PC-9 (cell line): ENCODE data around the gene PLCH2. TPM values are rescaled to one million over a fixed set of nuclear protein-coding genes. Genes with fewer than 3 reads are reported as not detected.
"Not testable (repeated sequence)": the region's sequence is repeated elsewhere in the genome, so short reads cannot be mapped to it uniquely, and the experiment has no call there.

Experiments
- BruUV-seq: library from RNA; stranded (reverse); fragments of 400-500 nt; replicated peaks from 2 replicates; lab custom pipeline; 2021; lab: Mats Ljungman, UMichigan
- CTCF ChIA-PET: fragments of 300-600 bp; sonication (Branson Sonifier 250); formaldehyde crosslinking; loops from one replicate; lab custom pipeline; 2022; ENCODE audit warnings: antibody characterized with exemption; lab: Charles Lee
- POLR2A ChIA-PET: fragments of 300-600 bp; sonication (Branson Sonifier 250); formaldehyde crosslinking; loops from one replicate; lab custom pipeline; 2022; ENCODE audit warnings: antibody characterized with exemption; ENCODE audit not compliant: unreplicated experiment; lab: Charles Lee
- DNase-seq, 2 experiments: peaks; one replicate each; pipeline versions ENCODE4 v3.0.0 to v3.0.0-alpha.2; 2015 to 2022; ENCODE audit warnings: mixed read lengths in 1 of 2
- H2AFZ ChIP-seq: fragments of 200-600 bp; sonication (generic); 2 replicates; pipeline ENCODE4 v1.8.1; 2017; ENCODE audit warnings: antibody characterized with exemption
- H3F3A ChIP-seq: fragments of 200-600 bp; sonication (generic); 2 replicates; pipeline ENCODE4 v1.8.1; 2017; ENCODE audit warnings: antibody characterized with exemption, mild to moderate bottlenecking, low read depth; ENCODE audit not compliant: insufficient read depth
- H3K27ac ChIP-seq: fragments of 200-600 bp; sonication (generic); 2 replicates; pipeline ENCODE4 v1.6.1; 2016; ENCODE audit warnings: mixed run types
- H3K27me3 ChIP-seq: fragments of 200-600 bp; sonication (generic); 2 replicates; pipeline ENCODE4 v1.6.1; 2016; ENCODE audit warnings: low read depth, mixed run types; ENCODE audit not compliant: insufficient read depth
- H3K36me3 ChIP-seq: fragments of 200-600 bp; sonication (generic); 2 replicates; pipeline ENCODE4 v1.6.1; 2016; ENCODE audit warnings: low read depth, mixed run types
- H3K4me1 ChIP-seq: fragments of 200-600 bp; sonication (generic); replicated peaks from 2 replicates; pipeline ENCODE4 v1.6.1; 2016; ENCODE audit warnings: mixed run types; ENCODE audit not compliant: insufficient read depth
- H3K4me2 ChIP-seq: fragments of 200-600 bp; sonication (generic); 2 replicates; pipeline ENCODE4 v1.6.1; 2017; ENCODE audit warnings: mixed run types
- H3K4me3 ChIP-seq: fragments of 200-600 bp; sonication (generic); 2 replicates; pipeline ENCODE4 v1.6.1; 2016; ENCODE audit warnings: mixed run types
- H3K79me2 ChIP-seq: fragments of 200-600 bp; sonication (generic); 2 replicates; pipeline ENCODE4 v1.6.1; 2017; ENCODE audit warnings: low read depth, mixed run types
- H3K9me2 ChIP-seq: fragments of 200-600 bp; sonication (generic); 2 replicates; pipeline ENCODE4 v1.8.1; 2017; ENCODE audit warnings: mild to moderate bottlenecking; ENCODE audit not compliant: insufficient read depth
- H3K9me3 ChIP-seq: fragments of 200-600 bp; sonication (generic); 2 replicates; pipeline ENCODE4 v1.8.1; 2016; ENCODE audit warnings: low read depth; ENCODE audit not compliant: insufficient read depth
- H4K20me1 ChIP-seq: fragments of 200-600 bp; sonication (generic); 2 replicates; pipeline ENCODE4 v1.8.1; 2017; ENCODE audit not compliant: insufficient read depth
- CTCF ChIP-seq: fragments of 200-600 bp; sonication (generic); conservative IDR thresholded peaks from 2 replicates; pipeline ENCODE4 v1.6.1; 2017; ENCODE audit warnings: mixed run types, antibody characterized with exemption, mild to moderate bottlenecking, moderate library complexity
- EZH2 ChIP-seq: fragments of 200-600 bp; sonication (generic); IDR thresholded peaks from 2 replicates; pipeline ENCODE4 v1.8.0; 2017; ENCODE audit warnings: antibody characterized with exemption, low read depth
- intact Hi-C: fragments of 100-400 bp; cut with micrococcal nuclease; formaldehyde crosslinking; loops from one replicate; pipeline ENCODE4 v1.10.0; 2022; ENCODE audit not compliant: unreplicated experiment
- total RNA-seq: library from RNA; stranded (reverse); gene quantifications from 2 replicates; pipeline ENCODE4 v1.2.3, GENCODE V29; 2021

The PLCH2 gene
- total RNA-seq, 1 experiment from 2014 or later: 0.98 TPM

- no TSS peak for BruUV-seq
- no peaks in the 10 kb centered on the region for H3K79me2 ChIP-seq
- H3K4me3 ChIP-seq: peak overlapping the region; percentile 87
- no peaks in the 10 kb centered on the region for H3K27me3 ChIP-seq
- no peaks in the 10 kb centered on the region for H3K9me2 ChIP-seq
- DNase-seq: no peak
- intact Hi-C loops: loop anchor here (1.0 to 10.0 kb wide), 7 partner anchors 21 to 352 kb away; partner anchors contain the start of genes MORN1, PANK4, PRXL2B and RER1
- ChIA-PET POLR2A (interaction anchor here (0.8 to 1.3 kb wide), 2 partner anchors 38 to 348 kb away, joined by 5 to 9 read pairs; no protein-coding TSS in a partner anchor), CTCF (interaction anchor here (0.5 to 0.9 kb wide), 4 partner anchors 38 to 352 kb away, joined by 3 to 7 read pairs (median 4); no protein-coding TSS in a partner anchor)
- H3K27ac ChIP-seq: no peak overlapping the region
- H3K4me2 ChIP-seq: peak overlapping the region; percentile 94
- no peaks in the 10 kb centered on the region for H3K36me3 ChIP-seq
- H3K9me3 ChIP-seq: no peaks in the 10 kb centered on the region
- H3F3A ChIP-seq: peaks cover 22% of the 10 kb centered on the region; the same call in 1 of the 2 replicates
- TF ChIP-seq CTCF (no peak), EZH2 (no peak)
- H4K20me1 ChIP-seq: no peaks in the 10 kb centered on the region
- peaks cover 34% of the 10 kb centered on the region for H3K4me1 ChIP-seq
- H2AFZ ChIP-seq: peak overlapping the region; percentile 84
These were observed 71.3 kb downstream of the PLCH2 start for GRCh38 chr1:2547210-2548067.

- no peaks in the 10 kb centered on the region for H3K9me2 ChIP-seq
- intact Hi-C loops: loop anchor here (1.0 to 10.0 kb wide), 5 partner anchors 22 to 157 kb away; partner anchors contain the start of genes MORN1, PANK4, PRXL2B and RER1
- peak overlapping the region; percentile 94 for H3K4me2 ChIP-seq
- no peaks in the 10 kb centered on the region for H4K20me1 ChIP-seq
- DNase-seq: peak; percentile 70 to 85
- H3K4me1 ChIP-seq: peaks cover 34% of the 10 kb centered on the region
- H3K36me3 ChIP-seq: no peaks in the 10 kb centered on the region
- H3K79me2 ChIP-seq: no peaks in the 10 kb centered on the region
- peak overlapping the region; percentile 87; the same call in 1 of the 2 replicates for H3K4me3 ChIP-seq
- no peaks in the 10 kb centered on the region for H3K9me3 ChIP-seq
- BruUV-seq: no TSS peak
- ChIA-PET POLR2A (interaction anchor here (0.6 to 1.3 kb wide), 4 partner anchors 22 to 456 kb away, joined by 3 to 13 read pairs (median 8); partner anchors contain the start of gene PANK4), CTCF (interaction anchor here (0.5 to 0.9 kb wide), 3 partner anchors 39 to 353 kb away, joined by 3 to 7 read pairs (median 5); no protein-coding TSS in a partner anchor)
- peak; percentile 93 for TF ChIP-seq CTCF
- TF ChIP-seq EZH2: no peak
- no peaks in the 10 kb centered on the region for H3K27me3 ChIP-seq
- H3F3A ChIP-seq: peaks cover 15% of the 10 kb centered on the region; the same call in 1 of the 2 replicates
- no peak overlapping the region for H2AFZ ChIP-seq
- H3K27ac ChIP-seq: peak overlapping the region; percentile 52; the same call in 1 of the 2 replicates
These were observed 72.0 kb downstream of the PLCH2 start for GRCh38 chr1:2548068-2548589.

GRCh38 chr1:2549367-2550029 is 73.4 kb downstream of the PLCH2 start:
- Histone ChIP-seq H3K4me2 (peak overlapping the region; percentile 94; the same call in 1 of the 2 replicates), H3K4me1 (peaks cover 34% of the 10 kb centered on the region), H3K27ac (peak overlapping the region; percentile 52; the same call in 1 of the 2 replicates), H3F3A (peaks cover 13% of the 10 kb centered on the region; the same call in 1 of the 2 replicates)
- H4K20me1 ChIP-seq, DNase-seq, POLR2A ChIA-PET, H3K79me2 ChIP-seq, H3K27me3 ChIP-seq, H3K9me2 ChIP-seq, H2AFZ ChIP-seq, BruUV-seq, H3K36me3 ChIP-seq, CTCF ChIA-PET, H3K9me3 ChIP-seq, H3K4me3 ChIP-seq: not testable (repeated sequence)
- intact Hi-C loops: loop anchor here (10.0 kb wide), 1 partner anchor 95 kb away; no protein-coding TSS in a partner anchor

- CTCF ChIA-PET, H4K20me1 ChIP-seq, H3K79me2 ChIP-seq, POLR2A ChIA-PET, H3K9me2 ChIP-seq, H3K27ac ChIP-seq, BruUV-seq, H3K36me3 ChIP-seq, DNase-seq, H2AFZ ChIP-seq, H3K4me2 ChIP-seq, intact Hi-C loops, H3K9me3 ChIP-seq, H3K27me3 ChIP-seq, H3K4me3 ChIP-seq: not testable (repeated sequence)
- Histone ChIP-seq H3K4me1 (peaks cover 26% of the 10 kb centered on the region), H3F3A (peaks cover 13% of the 10 kb centered on the region; the same call in 1 of the 2 replicates)
These were observed 74.3 kb downstream of the PLCH2 start for GRCh38 chr1:2550309-2550861.

DNA sequence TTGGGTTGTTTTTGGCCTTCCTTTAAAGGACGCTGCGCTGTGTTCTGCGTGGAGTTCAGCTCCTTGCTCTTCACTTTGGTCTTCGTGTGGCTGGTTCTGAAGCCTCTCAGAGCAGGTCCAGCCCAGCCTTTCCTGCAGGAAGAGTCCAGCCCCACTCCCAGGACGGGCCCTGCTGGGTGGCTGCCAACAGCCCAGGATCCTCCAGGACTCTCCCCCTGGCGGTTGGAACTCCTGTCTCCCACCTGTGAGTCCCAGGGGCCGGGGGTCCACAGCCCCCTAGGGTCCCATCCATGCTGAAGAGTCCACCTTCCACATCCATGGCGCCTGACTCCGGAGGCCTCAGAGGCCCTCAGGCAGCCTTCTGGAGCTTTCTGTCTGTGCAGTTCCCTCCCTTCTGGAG is 75.5 kb downstream of the PLCH2 start:
- CTCF ChIA-PET, intact Hi-C loops, BruUV-seq: not testable (repeated sequence)

More for the DNA sequence above, 75.5 kb downstream of the PLCH2 start:
- H3K27ac ChIP-seq, H3K27me3 ChIP-seq, H3K9me3 ChIP-seq, H3K79me2 ChIP-seq, H3K4me2 ChIP-seq, H3K4me3 ChIP-seq, POLR2A ChIA-PET, H3K9me2 ChIP-seq, H4K20me1 ChIP-seq, H3F3A ChIP-seq, H3K36me3 ChIP-seq, DNase-seq, H2AFZ ChIP-seq: not testable (repeated sequence)
- H3K4me1 ChIP-seq: peaks cover 21% of the 10 kb centered on the region; the same call in 1 of the 2 replicates
